ENCODE data around the gene SERAC1. TPM values are rescaled to one million over a fixed set of nuclear protein-coding genes. Genes with fewer than 3 reads are reported as not detected.
"Not testable (repeated sequence)": the region's sequence is repeated elsewhere in the genome, so short reads cannot be mapped to it uniquely, and the experiment has no call there.

Gene SERAC1
- total and polyA plus RNA-seq, 2 of the 4 experiments (the other 2 are of a cell fraction), result 7.7 to 15.6 TPM

GRCh38 chr6:158170656-158171081 is 2.6 kb upstream of the SERAC1 start:
- BruUV-seq (replicated peaks), result no TSS peak
- Histone ChIP-seq H3K36me3 (ENCODE audit: control insufficient read depth, insufficient read depth, low read length) (no peaks in the 10 kb centered on the region), H3K4ac (ENCODE audit: low read depth, low read length) (peak overlapping the region; percentile 95), H3K9ac (ENCODE audit: low read depth, low read length) (no peak overlapping the region), H3K27me3 (ENCODE audit: control insufficient read depth, insufficient read depth, low read length) (no peaks in the 10 kb centered on the region), H2BK20ac (ENCODE audit: low read depth, low read length) (peak overlapping the region; percentile 98; the same call in 1 of the 2 replicates), H4K91ac (ENCODE audit: insufficient read depth, low read depth, low read length) (peak overlapping the region; percentile 87), H4K5ac (ENCODE audit: low read depth, low read length) (peak overlapping the region; percentile 47), H2BK15ac (ENCODE audit: low read depth, low read length) (peak overlapping the region; percentile 81; the same call in 1 of the 3 replicates), H3K27ac (ENCODE audit: insufficient read depth, low read length) (peak overlapping the region; percentile 87), H2BK120ac (ENCODE audit: low read depth, low read length) (peak overlapping the region; percentile 94), H3K79me1 (ENCODE audit: low read depth in 1 of 2, low read length in 2 of 2) (peaks cover 14 to 43% of the 10 kb centered on the region in 2 experiments; a peak in 3 of 4 replicates), H3K4me3 (ENCODE audit: insufficient read depth, low read depth, low read length) (no peak overlapping the region; the same call in 1 of the 2 replicates), H3K9me1 (ENCODE audit: insufficient read depth, low read length) (peaks cover 4% of the 10 kb centered on the region), H2BK5ac (ENCODE audit: low read depth, low read length, poor library complexity, severe bottlenecking) (peak overlapping the region; percentile 94), H3K23ac (ENCODE audit: low read depth, low read length) (peak overlapping the region; percentile 87; the same call in 1 of the 2 replicates), H3K9me3 (ENCODE audit: control insufficient read depth, insufficient read depth, low read length) (no peaks in the 10 kb centered on the region), H3K18ac (ENCODE audit: low read depth, low read length) (peak overlapping the region; percentile 84; the same call in 1 of the 2 replicates), H2AK9ac (replicated peaks; ENCODE audit: low read depth, low read length, poor library complexity) (peak overlapping the region; percentile 12), H2AK5ac (ENCODE audit: low read depth, low read length) (peak overlapping the region; percentile 82; the same call in 1 of the 2 replicates), H2AFZ (replicated peaks; ENCODE audit: low read length, poor library complexity) (no peak overlapping the region), H3K14ac (replicated peaks; ENCODE audit: low read depth, low read length) (peak overlapping the region; percentile 99), H4K20me1 (ENCODE audit: insufficient read depth, low read length) (no peaks in the 10 kb centered on the region), H4K8ac (ENCODE audit: low read depth in 2 of 2, low read length in 2 of 2) (peak overlapping the region; percentile 11 to 94; a peak in 3 of 4 replicates), H3K4me1 (ENCODE audit: control insufficient read depth, insufficient read depth, low read length) (peaks cover 11% of the 10 kb centered on the region), H3K4me2 (ENCODE audit: low read depth, low read length) (peak overlapping the region; percentile 58), H3K56ac (ENCODE audit: extremely low read depth, insufficient read depth, low read length) (peak overlapping the region; percentile 72)
- CTCF ChIA-PET, result no interaction called here
- POLR2A ChIA-PET (ENCODE audit: unreplicated experiment), result no interaction called here
- DNase-seq (peak; percentile 89), ATAC-seq (ENCODE audit: low read depth) (peak; percentile 40)
- in situ Hi-C loops (cut with MboI; ENCODE audit: low sequenced_read_pairs) (no loop called here), dilution Hi-C loops (cut with HindIII; ENCODE audit: low sequenced_read_pairs, unreplicated experiment) (no loop called here), intact Hi-C loops (cut with micrococcal nuclease) (no loop called here)
- TF ChIP-seq FOS (IDR thresholded peaks at IDR 0.05; ENCODE audit: low read depth, low read length) (no peak), CEBPB (IDR thresholded peaks at IDR 0.05; ENCODE audit: low read depth, low read length) (0 out of 2 replicates have a peak, but pooled peaks have one; percentile 32)
- WGBS, 2 experiments (ENCODE audit: extremely low coverage in 2 of 2, insufficient read length in 1 of 2), result no CpG with 5 or more reads among the region's 3 CpGs

DNA sequence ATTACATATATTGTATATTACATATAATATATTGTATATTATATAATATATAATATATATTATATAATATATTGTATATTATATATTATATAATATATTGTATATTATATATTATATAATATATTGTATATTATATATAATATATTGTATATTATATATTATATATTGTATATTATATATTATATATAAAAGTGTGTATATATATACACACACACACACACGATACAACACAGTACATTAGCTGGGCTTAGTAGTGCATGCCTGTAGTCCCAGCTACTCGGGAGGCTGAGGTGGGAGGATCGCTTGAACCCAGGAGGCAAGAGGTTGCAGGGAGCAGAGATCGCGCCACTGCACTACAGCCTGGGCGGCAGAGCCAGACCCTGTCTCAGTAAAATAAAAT is 1.6 kb upstream of the SERAC1 start:
- H3K9ac ChIP-seq (ENCODE audit: low read depth, low read length); CTCF ChIA-PET: not testable (repeated sequence)
- H3K79me1 ChIP-seq (ENCODE audit: low read depth in 1 of 2, low read length in 2 of 2), result peaks cover 14 to 43% of the 10 kb centered on the region in 2 experiments; a peak in 3 of 4 replicates

More for the DNA sequence above, 1.6 kb upstream of the SERAC1 start:
- H4K20me1 ChIP-seq (ENCODE audit: insufficient read depth, low read length); H3K4me1 ChIP-seq (ENCODE audit: control insufficient read depth, insufficient read depth, low read length); H2BK15ac ChIP-seq (ENCODE audit: low read depth, low read length); H3K23ac ChIP-seq (ENCODE audit: low read depth, low read length); H2AFZ ChIP-seq (replicated peaks; ENCODE audit: low read length, poor library complexity); BruUV-seq (replicated peaks); H3K9me1 ChIP-seq (ENCODE audit: insufficient read depth, low read length); H3K36me3 ChIP-seq (ENCODE audit: control insufficient read depth, insufficient read depth, low read length); H4K5ac ChIP-seq (ENCODE audit: low read depth, low read length); H3K56ac ChIP-seq (ENCODE audit: extremely low read depth, insufficient read depth, low read length); H3K4me2 ChIP-seq (ENCODE audit: low read depth, low read length); H2BK20ac ChIP-seq (ENCODE audit: low read depth, low read length); H3K27me3 ChIP-seq (ENCODE audit: control insufficient read depth, insufficient read depth, low read length); intact Hi-C loops (cut with micrococcal nuclease); H3K14ac ChIP-seq (replicated peaks; ENCODE audit: low read depth, low read length); H3K9me3 ChIP-seq (ENCODE audit: control insufficient read depth, insufficient read depth, low read length); H2AK9ac ChIP-seq (replicated peaks; ENCODE audit: low read depth, low read length, poor library complexity); dilution Hi-C loops (cut with HindIII; ENCODE audit: low sequenced_read_pairs, unreplicated experiment); in situ Hi-C loops (cut with MboI; ENCODE audit: low sequenced_read_pairs); H4K91ac ChIP-seq (ENCODE audit: insufficient read depth, low read depth, low read length); POLR2A ChIA-PET (ENCODE audit: unreplicated experiment); H3K18ac ChIP-seq (ENCODE audit: low read depth, low read length); ATAC-seq (ENCODE audit: low read depth); DNase-seq; H3K4me3 ChIP-seq (ENCODE audit: insufficient read depth, low read depth, low read length): not testable (repeated sequence)
- peak overlapping the region; percentile 51; the same call in 1 of the 2 replicates for H3K27ac ChIP-seq (ENCODE audit: insufficient read depth, low read length)
- H4K8ac ChIP-seq (ENCODE audit: low read depth in 2 of 2, low read length in 2 of 2), result peak overlapping the region in 1 of 2 experiments; percentile 71; a peak in 1 of 4 replicates
- peak overlapping the region; percentile 63 for H3K4ac ChIP-seq (ENCODE audit: low read depth, low read length)
- H2BK120ac ChIP-seq (ENCODE audit: low read depth, low read length), result peak overlapping the region; percentile 91
- peak overlapping the region; percentile 82; the same call in 1 of the 2 replicates for H2AK5ac ChIP-seq (ENCODE audit: low read depth, low read length)
- peak overlapping the region; percentile 94 for H2BK5ac ChIP-seq (ENCODE audit: low read depth, low read length, poor library complexity, severe bottlenecking)
- no CpG with 5 or more reads among the region's 6 CpGs for WGBS, 2 experiments (ENCODE audit: extremely low coverage in 2 of 2, insufficient read length in 1 of 2)

All from IMR-90 (cell line).